SK-N-SH treated with all-trans-retinoic acid at 6 μM for 48 hours (cell line): ENCODE measurements around the gene SPATA31D4.

Experiments
- ATAC-seq: fragments of 200-7000 bp; cut with Tn5 transposase; 3 replicates; pipeline ENCODE4 v1.9.1; 2020; ENCODE audit warnings: mild to moderate bottlenecking, moderate library complexity
- ARNTL ChIP-seq: fragments of 450-650 bp; formaldehyde crosslinking; IDR thresholded peaks from 2 replicates; pipeline ENCODE4 v1.5.0; 2020; ENCODE audit warnings: low read depth, mild to moderate bottlenecking, moderate library complexity, borderline replicate concordance
- BACH2 ChIP-seq: fragments of 250-450 bp; sonication (Bioruptor Pico); IDR thresholded peaks from 2 replicates; pipeline ENCODE4 v1.9.0; 2021; ENCODE audit warnings: mild to moderate bottlenecking, borderline replicate concordance
- CREB5 ChIP-seq: fragments of 250-450 bp; sonication (Bioruptor Pico); IDR thresholded peaks from 2 replicates; pipeline ENCODE4 v1.5.1; 2020; ENCODE audit warnings: low read depth, mild to moderate bottlenecking, moderate library complexity
- CSDC2 ChIP-seq: fragments of 250-450 bp; sonication (Bioruptor Pico); IDR thresholded peaks from 2 replicates; pipeline ENCODE4 v1.5.0; 2020; ENCODE audit warnings: mild to moderate bottlenecking, moderate library complexity
- CSRNP3 ChIP-seq: fragments of 250-450 bp; sonication (Bioruptor Pico); IDR thresholded peaks from 2 replicates; pipeline ENCODE4 v1.5.1; 2021; ENCODE audit warnings: mild to moderate bottlenecking, moderate library complexity
- ESRRG ChIP-seq: fragments of 250-450 bp; sonication (Bioruptor Pico); IDR thresholded peaks from 2 replicates; pipeline ENCODE4 v1.6.1; 2021; ENCODE audit warnings: mild to moderate bottlenecking
- GLIS3 ChIP-seq: fragments of 250-450 bp; sonication (Bioruptor Pico); IDR thresholded peaks from 2 replicates; pipeline ENCODE4 v1.5.0; 2020; ENCODE audit warnings: mild to moderate bottlenecking, moderate library complexity
- ISL1 ChIP-seq: fragments of 250-450 bp; sonication (Bioruptor Pico); IDR thresholded peaks from 2 replicates; pipeline ENCODE4 v2.1.2; 2022; ENCODE audit warnings: mild to moderate bottlenecking, moderate library complexity
- OSR1 ChIP-seq: fragments of 250-450 bp; sonication (Bioruptor Pico); IDR thresholded peaks from 2 replicates; pipeline ENCODE4 v1.8.0; 2022; ENCODE audit warnings: moderate library complexity, mild to moderate bottlenecking, inconsistent platforms
- PATZ1 ChIP-seq: fragments of 250-450 bp; sonication (Bioruptor Pico); IDR thresholded peaks from 2 replicates; pipeline ENCODE4 v1.8.0; 2020; ENCODE audit warnings: mild to moderate bottlenecking, moderate library complexity, borderline replicate concordance
- PPARA ChIP-seq: fragments of 250-450 bp; sonication (Bioruptor Pico); IDR thresholded peaks from 2 replicates; pipeline ENCODE4 v1.5.0; 2020; ENCODE audit warnings: mild to moderate bottlenecking, borderline replicate concordance
- RARB ChIP-seq: fragments of 250-450 bp; sonication (Bioruptor Pico); IDR thresholded peaks from 2 replicates; pipeline ENCODE4 v1.8.0; 2021; ENCODE audit warnings: mild to moderate bottlenecking, moderate library complexity
- SNAI2 ChIP-seq: fragments of 250-450 bp; sonication (Bioruptor Pico); IDR thresholded peaks from 2 replicates; pipeline ENCODE4 v1.5.0; 2020; ENCODE audit warnings: mild to moderate bottlenecking, moderate library complexity
- TCF4 ChIP-seq: fragments of 250-450 bp; sonication (Bioruptor Pico); IDR thresholded peaks from 2 replicates; pipeline ENCODE4 v1.8.0; 2021; ENCODE audit warnings: mild to moderate bottlenecking, moderate library complexity, borderline replicate concordance
- TOX ChIP-seq: fragments of 250-450 bp; sonication (Bioruptor Pico); IDR thresholded peaks from 2 replicates; pipeline ENCODE4 v1.8.0; 2021; ENCODE audit warnings: mild to moderate bottlenecking, moderate library complexity, borderline replicate concordance
- TSHZ2 ChIP-seq: fragments of 250-450 bp; sonication (Bioruptor Pico); IDR thresholded peaks from 2 replicates; pipeline ENCODE4 v1.5.0; 2020; ENCODE audit warnings: mild to moderate bottlenecking, moderate library complexity
- ZC3H10 ChIP-seq: fragments of 250-450 bp; sonication (Bioruptor Pico); IDR thresholded peaks from 2 replicates; pipeline ENCODE4 v1.5.1; 2021; ENCODE audit warnings: mild to moderate bottlenecking, moderate library complexity
- ZFP3 ChIP-seq: fragments of 250-450 bp; sonication (Bioruptor Pico); IDR thresholded peaks from 2 replicates; pipeline ENCODE4 v1.5.0; 2020; ENCODE audit warnings: mild to moderate bottlenecking, moderate library complexity
- ZFP30 ChIP-seq: fragments of 450-650 bp; formaldehyde crosslinking; IDR thresholded peaks from 2 replicates; pipeline ENCODE4 v1.5.0; 2022; ENCODE audit warnings: mild to moderate bottlenecking, moderate library complexity
- ZNF565 ChIP-seq: fragments of 450-650 bp; formaldehyde crosslinking; conservative IDR thresholded peaks from 2 replicates; pipeline ENCODE4 v1.5.0; 2020; ENCODE audit warnings: low read depth, mild to moderate bottlenecking, moderate library complexity
- ZNF70 ChIP-seq: fragments of 450-650 bp; formaldehyde crosslinking; IDR thresholded peaks from 2 replicates; pipeline ENCODE4 v1.5.0; 2020; ENCODE audit warnings: mild to moderate bottlenecking, moderate library complexity
- ZNF8 ChIP-seq: fragments of 450-650 bp; formaldehyde crosslinking; IDR thresholded peaks from 2 replicates; pipeline ENCODE4 v1.5.0; 2020; ENCODE audit warnings: mild to moderate bottlenecking, moderate library complexity

SPATA31D4 gene

GRCh38 chr9:81890104-81890503 is 38.1 kb upstream of the SPATA31D4 start:
- no peak for ATAC-seq
- TF ChIP-seq ZNF70 (CRISPR knock-in tag) (no peak), SNAI2 (CRISPR knock-in tag) (no peak), BACH2 (CRISPR knock-in tag) (no peak), PPARA (CRISPR knock-in tag) (no peak)

GRCh38 chr9:81892440-81892839 is 35.8 kb upstream of the SPATA31D4 start:
- no peak for ATAC-seq

GRCh38 chr9:81893929-81894328 is 34.3 kb upstream of the SPATA31D4 start:
- TF ChIP-seq SNAI2 (CRISPR knock-in tag) (no peak), TCF4 (CRISPR knock-in tag) (no peak), ZNF70 (CRISPR knock-in tag) (no peak), PPARA (CRISPR knock-in tag) (no peak), ZC3H10 (no peak), ZNF8 (no peak), RARB (CRISPR knock-in tag) (no peak), ARNTL (no peak), ZFP30 (no peak), ISL1 (CRISPR knock-in tag) (no peak), CREB5 (CRISPR knock-in tag) (no peak), ESRRG (CRISPR knock-in tag) (no peak), PATZ1 (CRISPR knock-in tag) (no peak), TOX (CRISPR knock-in tag) (no peak), BACH2 (CRISPR knock-in tag) (no peak), ZFP3 (no peak), OSR1 (CRISPR knock-in tag) (no peak), TSHZ2 (no peak), CSRNP3 (CRISPR knock-in tag) (no peak), GLIS3 (CRISPR knock-in tag) (no peak)
- no peak for ATAC-seq

More at GRCh38 chr9:81892440-81892839, 35.8 kb upstream of the SPATA31D4 start:
- no peak for TF ChIP-seq GLIS3 (CRISPR knock-in tag)
- TF ChIP-seq TOX (CRISPR knock-in tag), result no peak
- no peak for TF ChIP-seq ZNF8
- TF ChIP-seq ZNF565, result no peak
- no peak for TF ChIP-seq CSDC2 (CRISPR knock-in tag)
- TF ChIP-seq ZNF70 (CRISPR knock-in tag), result no peak
- TF ChIP-seq CSRNP3 (CRISPR knock-in tag), result no peak
- no peak for TF ChIP-seq CREB5 (CRISPR knock-in tag)
